Stimulated activated CD8-positive, alpha-beta memory T cell treated with anti-CD3 and anti-CD28 coated beads, Interleukin-4, amount 100 ng/mL, for 24 hours (primary cell): ENCODE data around the gene TRABD2B.

Source experiments
- DNase-seq: peaks from one replicate; pipeline ENCODE4 v3.0.0-alpha.2; 2020; ENCODE audit warnings: low read depth

The TRABD2B gene

GRCh38 chr1:47992720-47993415 lies 4.3 kb downstream of the TRABD2B start:
- no peak for DNase-seq

DNA sequence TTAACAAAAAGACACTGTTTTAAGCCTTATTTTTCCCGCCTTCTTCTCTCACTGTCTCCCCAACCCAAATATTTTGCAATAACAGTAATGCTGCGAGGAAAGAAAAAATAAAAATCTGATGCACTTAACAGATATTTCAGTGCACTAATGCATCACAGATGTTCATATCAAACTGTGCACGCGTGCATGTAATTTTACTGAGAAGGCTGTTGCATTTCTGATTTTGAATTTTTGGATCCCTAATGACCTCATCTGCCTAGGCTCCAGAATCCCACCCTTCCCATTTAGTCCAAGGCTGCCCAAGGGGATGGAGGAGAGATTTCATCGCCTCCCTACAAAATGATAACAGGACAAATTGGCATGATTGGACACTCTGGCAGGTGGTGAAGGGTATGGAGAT lies 5.5 kb downstream of the TRABD2B start:
- no peak for DNase-seq

DNA sequence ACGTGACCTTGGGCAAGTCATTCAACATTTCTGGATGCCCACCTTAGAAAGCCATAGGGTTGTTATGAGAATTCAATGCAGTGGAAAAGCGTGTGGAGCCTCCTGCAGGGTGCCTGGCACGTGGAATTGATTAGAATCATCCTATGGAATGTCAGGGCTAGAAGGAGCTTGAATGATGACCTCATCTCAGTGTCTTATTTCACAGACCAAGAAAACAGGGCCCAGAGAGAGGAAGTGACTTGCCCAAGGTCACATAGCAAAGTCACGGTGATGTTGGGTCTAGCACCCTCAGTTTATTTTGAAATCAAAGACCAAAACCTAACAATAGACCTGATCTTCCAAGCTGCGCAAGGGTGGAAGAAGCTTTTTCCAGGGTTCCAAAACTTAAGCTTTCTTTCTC lies 6.0 kb downstream of the TRABD2B start:
- no peak for DNase-seq

- DNase-seq: no peak
These were observed 6.9 kb downstream of the TRABD2B start for GRCh38 chr1:47990286-47990685.

DNA sequence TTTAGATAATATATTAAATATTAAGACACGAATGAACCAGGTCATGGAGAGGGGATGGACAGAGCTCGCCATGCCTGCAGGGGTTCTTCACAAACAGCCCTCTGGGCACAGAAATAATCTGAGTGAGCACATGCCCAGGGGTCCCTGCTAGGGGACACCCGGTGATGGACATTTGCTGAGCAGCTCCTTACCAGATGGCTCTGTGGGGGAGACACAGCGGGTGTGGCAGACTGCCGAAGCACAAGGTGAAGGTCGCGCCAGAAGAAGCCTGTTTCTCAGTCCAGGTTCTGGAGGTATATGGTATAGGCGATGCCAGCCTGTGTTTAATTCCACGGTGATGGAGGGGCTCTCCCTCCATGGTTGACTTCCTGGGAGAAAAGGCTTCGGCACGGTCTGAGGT lies 9.6 kb downstream of the TRABD2B start:
- no peak for DNase-seq

- DNase-seq: no peak
These were observed 10.4 kb downstream of the TRABD2B start for GRCh38 chr1:47986761-47987200.

DNA sequence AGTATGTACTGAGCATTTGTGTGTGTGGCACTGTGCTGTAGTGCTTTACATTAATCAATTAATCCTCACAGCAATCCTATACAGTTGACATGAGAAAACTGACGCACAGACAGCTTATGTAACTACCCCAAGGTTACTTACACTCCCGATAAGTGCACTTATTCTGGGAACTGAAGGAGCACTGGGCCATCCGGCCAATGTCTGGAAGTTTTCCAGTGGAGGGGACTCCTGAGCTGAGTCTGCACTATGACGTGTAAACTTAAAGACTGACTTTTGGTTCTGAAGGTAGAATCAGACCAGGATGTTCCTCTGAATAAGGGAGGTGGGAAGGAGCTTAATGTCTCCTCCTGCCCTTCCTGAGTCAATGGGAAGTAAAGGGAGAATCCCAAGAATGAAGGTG lies 12.2 kb downstream of the TRABD2B start:
- DNase-seq: no peak

- no peak for DNase-seq
These were observed 12.9 kb downstream of the TRABD2B start for GRCh38 chr1:47984175-47984789.

- no peak for DNase-seq
These were observed 13.5 kb downstream of the TRABD2B start for GRCh38 chr1:47983691-47984090.

- no peak for DNase-seq
These were observed 15.4 kb downstream of the TRABD2B start for GRCh38 chr1:47981667-47982350.

DNA sequence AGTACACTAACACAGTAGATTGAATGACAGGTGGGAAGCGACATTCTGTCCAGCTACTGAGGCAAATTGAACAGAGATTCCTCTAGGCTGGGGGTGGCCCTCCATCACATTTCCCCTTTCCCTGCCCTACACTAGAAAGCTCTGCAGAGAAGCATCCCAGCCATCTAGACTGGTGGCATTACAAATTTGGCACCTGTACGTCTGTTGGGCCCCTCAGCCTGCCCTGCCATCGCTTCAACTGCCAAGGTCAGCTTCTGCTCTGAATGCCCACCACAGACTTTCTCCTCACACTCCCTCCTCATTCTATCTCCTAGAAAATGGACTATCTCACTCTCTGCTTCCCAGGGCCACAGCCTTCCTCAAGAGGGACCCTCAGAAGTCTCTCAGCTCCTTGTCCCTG lies 16.7 kb downstream of the TRABD2B start:
- DNase-seq: no peak

DNA sequence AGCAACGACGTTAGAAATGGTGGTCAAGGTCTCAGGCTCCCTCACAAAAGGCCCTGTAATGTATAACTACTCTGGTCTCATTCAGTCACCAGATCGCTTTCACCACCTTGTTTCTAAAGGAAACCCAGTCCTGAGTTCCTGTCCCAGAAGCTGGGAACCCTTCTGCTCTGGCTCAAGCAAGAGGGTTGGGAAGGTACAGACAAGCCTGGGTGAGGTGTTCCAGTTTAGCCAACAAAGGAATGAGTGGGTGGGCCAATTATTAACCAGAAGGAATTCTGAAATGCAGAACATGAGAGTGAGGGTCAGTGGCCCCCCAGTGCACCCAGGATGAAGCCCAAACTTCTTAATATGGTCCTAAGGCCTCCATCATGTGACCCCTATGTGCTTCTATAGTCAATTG lies 17.5 kb downstream of the TRABD2B start:
- DNase-seq: no peak

DNA sequence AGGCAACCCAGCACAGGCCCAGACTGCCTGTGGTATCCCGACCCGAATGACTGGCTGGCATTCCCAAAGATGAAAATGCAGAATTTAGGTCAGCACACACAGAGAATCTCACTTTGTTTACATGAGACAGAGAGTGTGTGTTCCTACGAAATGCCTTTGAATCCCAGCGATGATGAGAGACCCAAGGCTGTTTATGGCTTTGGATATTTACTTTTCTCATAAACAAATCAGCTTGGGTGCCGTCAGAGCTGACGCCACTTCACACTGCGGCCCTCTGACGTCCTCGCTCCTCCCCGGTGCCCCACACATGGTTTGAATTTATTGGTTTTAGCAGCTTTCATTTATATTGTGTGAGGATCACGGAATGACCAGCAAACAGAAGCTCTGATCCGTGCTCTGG lies 18.7 kb downstream of the TRABD2B start:
- DNase-seq: no peak

- no peak for DNase-seq
These were observed 20.5 kb downstream of the TRABD2B start for GRCh38 chr1:47976728-47977127.

- no peak for DNase-seq
These were observed 20.9 kb downstream of the TRABD2B start for GRCh38 chr1:47976267-47976666.

- DNase-seq: no peak
These were observed 21.8 kb downstream of the TRABD2B start for GRCh38 chr1:47975302-47975921.

DNA sequence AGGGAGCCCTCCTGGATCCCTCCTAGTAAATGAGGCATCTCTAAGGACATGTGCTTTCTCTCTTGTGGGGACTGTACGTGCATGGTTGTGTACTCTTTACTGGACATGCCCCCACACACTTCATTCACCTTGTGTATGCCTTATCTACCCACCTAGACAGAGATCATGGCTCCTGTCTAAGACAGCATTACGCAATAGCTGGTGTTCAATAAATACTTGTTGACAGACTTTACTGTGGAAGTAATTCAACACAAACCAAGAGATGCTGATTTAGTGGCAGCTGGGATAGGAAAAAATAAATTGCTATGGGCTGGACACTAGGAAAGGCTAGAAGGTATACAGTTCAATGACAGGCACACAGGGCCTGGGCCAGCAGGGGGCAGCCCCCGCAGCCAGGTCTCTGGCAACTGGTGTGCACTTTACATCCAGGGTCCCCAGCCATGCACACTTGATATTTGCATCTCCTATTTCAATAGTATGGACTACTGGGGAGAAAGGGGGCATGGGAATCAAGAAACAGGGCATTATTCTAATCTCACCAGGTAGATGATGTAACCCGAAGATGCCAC lies 24.2 kb downstream of the TRABD2B start:
- no peak for DNase-seq

GRCh38 chr1:47971385-47972160 lies 25.6 kb downstream of the TRABD2B start:
- DNase-seq: no peak

DNA sequence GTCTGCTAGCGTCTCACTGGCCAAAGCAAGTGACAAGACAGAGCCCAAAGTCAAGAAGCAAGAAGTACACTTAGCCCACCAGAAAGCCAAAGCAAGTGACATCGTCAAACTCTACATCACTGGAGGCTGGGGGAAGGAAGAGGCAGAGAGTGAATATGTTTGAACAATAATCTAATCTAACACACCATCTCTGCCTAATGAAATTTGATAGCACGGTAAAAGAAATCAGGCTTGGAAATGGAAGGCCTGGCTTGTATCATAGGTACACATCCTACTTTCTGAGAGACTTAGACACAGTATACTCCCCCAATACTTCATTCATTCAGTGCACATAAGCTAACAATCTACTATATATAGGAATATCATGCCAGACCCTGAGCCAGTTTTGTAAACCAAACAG lies 26.3 kb downstream of the TRABD2B start:
- DNase-seq: no peak

- no peak for DNase-seq
These were observed 27.7 kb downstream of the TRABD2B start for GRCh38 chr1:47969478-47969877.

- DNase-seq: no peak
These were observed 28.7 kb downstream of the TRABD2B start for GRCh38 chr1:47968556-47968888.
